HUDEP-2 (cell line): Measurements from ENCODE around the gene RPP38.

Source experiments
- DNase-seq, 76 experiments: peaks; one replicate each; lab custom pipeline; 2025; ENCODE audit not compliant: unreplicated experiment in 76 of 76; lab: John Stamatoyannopoulos, UW

RPP38 gene

GRCh38 chr10:15149042-15149771 lies 52.1 kb downstream of the RPP38 start:
- no peak for DNase-seq

GRCh38 chr10:15150563-15150962 lies 53.4 kb downstream of the RPP38 start:
- no peak for DNase-seq

- DNase-seq: no peak
Observed at GRCh38 chr10:15152556-15152955, 55.4 kb downstream of the RPP38 start.
